A673 (cell line): ENCODE data around the gene CAMK4. TPM values are rescaled to one million over a fixed set of nuclear protein-coding genes. Genes with fewer than 3 reads are reported as not detected.

Experiments used
- BruUV-seq: library from RNA; stranded (reverse); fragments of 400-500 nt; replicated peaks from 2 replicates; lab custom pipeline; 2021; lab: Mats Ljungman, UMichigan
- CTCF ChIA-PET: fragments of 300-600 bp; sonication (Branson Sonifier 250); formaldehyde crosslinking; loops from one replicate; lab custom pipeline; 2022; ENCODE audit warnings: antibody characterized with exemption; lab: Charles Lee
- POLR2A ChIA-PET: fragments of 300-600 bp; sonication (Branson Sonifier 250); formaldehyde crosslinking; loops from one replicate; lab custom pipeline; 2022; ENCODE audit warnings: antibody characterized with exemption; ENCODE audit not compliant: low non-redundant PET; lab: Charles Lee
- DNase-seq: peaks from one replicate; pipeline ENCODE4 v3.0.0-alpha.2; 2015; ENCODE audit warnings: low spot score
- H3K27ac ChIP-seq: fragments of 200-600 bp; sonication (generic); 2 replicates; pipeline ENCODE4 v1.5.1; 2016; ENCODE audit warnings: mixed run types, low read depth, mild to moderate bottlenecking, mixed read lengths, antibody characterized with exemption, low read length; ENCODE audit not compliant: poor library complexity, severe bottlenecking
- H3K27me3 ChIP-seq: fragments of 200-600 bp; sonication (generic); replicated peaks from 2 replicates; pipeline ENCODE4 v1.6.1; 2017; ENCODE audit warnings: mixed run types, low read depth, mild to moderate bottlenecking, mixed read lengths, antibody characterized with exemption, low read length; ENCODE audit not compliant: insufficient read depth, poor library complexity
- H3K36me3 ChIP-seq: fragments of 200-600 bp; sonication (generic); 2 replicates; pipeline ENCODE4 v1.6.1; 2016; ENCODE audit warnings: mixed run types, mild to moderate bottlenecking, mixed read lengths, antibody characterized with exemption, low read length; ENCODE audit not compliant: insufficient read depth, poor library complexity, severe bottlenecking
- H3K4me1 ChIP-seq: fragments of 200-600 bp; sonication (generic); 2 replicates; pipeline ENCODE4 v1.6.1; 2017; ENCODE audit warnings: mixed run types, mild to moderate bottlenecking, mixed read lengths, antibody characterized with exemption, low read length; ENCODE audit not compliant: insufficient read depth, poor library complexity, severe bottlenecking
- H3K4me3 ChIP-seq: fragments of 200-600 bp; sonication (generic); 2 replicates; pipeline ENCODE4 v1.5.1; 2016; ENCODE audit warnings: low read depth, mixed run types, mild to moderate bottlenecking, mixed read lengths, low read length; ENCODE audit not compliant: poor library complexity, severe bottlenecking
- H3K9me3 ChIP-seq: fragments of 200-600 bp; sonication (generic); 2 replicates; pipeline ENCODE4 v1.6.1; 2016; ENCODE audit warnings: mixed run types, low read depth, mild to moderate bottlenecking, mixed read lengths, antibody characterized with exemption, low read length; ENCODE audit not compliant: poor library complexity, severe bottlenecking
- EZH2 ChIP-seq: fragments of 200-600 bp; sonication (generic); IDR thresholded peaks from 2 replicates; pipeline ENCODE4 v1.6.1; 2017; ENCODE audit warnings: borderline replicate concordance, low read depth, mild to moderate bottlenecking, mixed read lengths, antibody characterized with exemption, low read length; ENCODE audit not compliant: poor library complexity, severe bottlenecking
- intact Hi-C: fragments of 100-400 bp; cut with micrococcal nuclease; formaldehyde crosslinking; loops from one replicate; pipeline ENCODE4 v1.10.0; 2022; ENCODE audit not compliant: unreplicated experiment
- total RNA-seq: library from RNA; stranded (reverse); gene quantifications from 2 replicates; pipeline ENCODE4 v1.2.3, GENCODE V29; 2021
- TF ChIP-seq, protein P1 (sequence below): fragments of 300-800, 200-600 bp; sonication (generic); conservative IDR thresholded peaks from 2 replicates; pipeline ENCODE4 v1.5.1; 2017; ENCODE audit warnings: low read depth, mild to moderate bottlenecking, antibody characterized with exemption, low read length, moderate library complexity, mixed read lengths

The CAMK4 gene
- total RNA-seq, 1 experiment from 2014 or later: 0.88 TPM

- no peak for DNase-seq
- TF ChIP-seq EZH2: no peak
- TF ChIP-seq, protein P1, sequence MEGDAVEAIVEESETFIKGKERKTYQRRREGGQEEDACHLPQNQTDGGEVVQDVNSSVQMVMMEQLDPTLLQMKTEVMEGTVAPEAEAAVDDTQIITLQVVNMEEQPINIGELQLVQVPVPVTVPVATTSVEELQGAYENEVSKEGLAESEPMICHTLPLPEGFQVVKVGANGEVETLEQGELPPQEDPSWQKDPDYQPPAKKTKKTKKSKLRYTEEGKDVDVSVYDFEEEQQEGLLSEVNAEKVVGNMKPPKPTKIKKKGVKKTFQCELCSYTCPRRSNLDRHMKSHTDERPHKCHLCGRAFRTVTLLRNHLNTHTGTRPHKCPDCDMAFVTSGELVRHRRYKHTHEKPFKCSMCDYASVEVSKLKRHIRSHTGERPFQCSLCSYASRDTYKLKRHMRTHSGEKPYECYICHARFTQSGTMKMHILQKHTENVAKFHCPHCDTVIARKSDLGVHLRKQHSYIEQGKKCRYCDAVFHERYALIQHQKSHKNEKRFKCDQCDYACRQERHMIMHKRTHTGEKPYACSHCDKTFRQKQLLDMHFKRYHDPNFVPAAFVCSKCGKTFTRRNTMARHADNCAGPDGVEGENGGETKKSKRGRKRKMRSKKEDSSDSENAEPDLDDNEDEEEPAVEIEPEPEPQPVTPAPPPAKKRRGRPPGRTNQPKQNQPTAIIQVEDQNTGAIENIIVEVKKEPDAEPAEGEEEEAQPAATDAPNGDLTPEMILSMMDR: no peak
- Histone ChIP-seq H3K27me3 (no peaks in the 10 kb centered on the region), H3K4me3 (no peak overlapping the region), H3K36me3 (no peaks in the 10 kb centered on the region), H3K9me3 (no peaks in the 10 kb centered on the region), H3K4me1 (no peaks in the 10 kb centered on the region), H3K27ac (no peak overlapping the region)
- ChIA-PET POLR2A (no interaction called here), CTCF (no interaction called here)
- BruUV-seq: no TSS peak
- intact Hi-C loops: no loop called here
These were observed 188.4 kb downstream of the CAMK4 start for GRCh38 chr5:111412593-111412992.

DNA sequence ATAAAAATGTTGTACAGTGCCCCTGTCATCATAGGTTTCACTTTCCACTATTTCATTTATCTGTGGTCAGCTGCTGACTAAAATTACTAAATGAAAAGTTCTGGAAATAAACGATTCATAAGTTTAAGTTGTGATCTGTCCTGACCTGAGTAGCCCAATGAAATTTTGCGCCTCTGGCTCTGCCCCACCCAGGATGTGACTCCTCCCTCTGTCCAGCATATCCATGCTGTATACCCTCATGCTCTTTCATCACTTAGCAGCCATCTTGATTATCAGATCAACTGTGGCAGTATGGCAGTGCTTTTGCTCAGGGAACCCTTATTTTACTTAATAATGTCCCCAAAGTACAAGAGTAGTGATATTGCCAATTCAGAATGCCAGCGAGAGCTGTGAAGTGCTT lies 190.9 kb downstream of the CAMK4 start:
- Histone ChIP-seq H3K27me3 (no peaks in the 10 kb centered on the region), H3K4me1 (no peaks in the 10 kb centered on the region), H3K36me3 (no peaks in the 10 kb centered on the region), H3K9me3 (no peaks in the 10 kb centered on the region), H3K27ac (no peak overlapping the region), H3K4me3 (no peak overlapping the region)
- POLR2A ChIA-PET: no interaction called here
- BruUV-seq: no TSS peak
- intact Hi-C loops: no loop called here
- DNase-seq: no peak
- no peak for TF ChIP-seq EZH2
- TF ChIP-seq, protein P1: no peak
- CTCF ChIA-PET: no interaction called here

- H3K9me3 ChIP-seq: no peaks in the 10 kb centered on the region
- no peak overlapping the region for H3K4me3 ChIP-seq
- H3K4me1 ChIP-seq: no peaks in the 10 kb centered on the region
- H3K27me3 ChIP-seq: no peaks in the 10 kb centered on the region
- intact Hi-C loops: no loop called here
- no TSS peak for BruUV-seq
- H3K36me3 ChIP-seq: no peaks in the 10 kb centered on the region
- POLR2A ChIA-PET: no interaction called here
- CTCF ChIA-PET: no interaction called here
- TF ChIP-seq EZH2: no peak
- TF ChIP-seq, protein P1: no peak
- DNase-seq: no peak
- H3K27ac ChIP-seq: no peak overlapping the region
These were observed 198.1 kb downstream of the CAMK4 start for GRCh38 chr5:111422245-111422644.
